Omental fat pad (tissue), 4 donors: ENCODE data around the gene TAF5L. TPM values are rescaled to one million over a fixed set of nuclear protein-coding genes. Genes with fewer than 3 reads are reported as not detected.
A peak's percentile ranks its signal among the peaks of the same experiment; 100 is the strongest.
"Not testable (repeated sequence)": the region's sequence is repeated elsewhere in the genome, so short reads cannot be mapped to it uniquely, and the experiment has no call there.

Experiments used
- ATAC-seq: fragments of 150-250 bp; one replicate; pipeline ENCODE4 v1.9.1; 2016; ENCODE audit warnings: mild to moderate bottlenecking, moderate library complexity; ENCODE audit not compliant: low FRiP score
- DNase-seq: peaks from one replicate; pipeline ENCODE4 v3.0.0-alpha.2; 2019; ENCODE audit warnings: low spot score
- total RNA-seq, 4 donors: library from RNA; depleted of rRNA; stranded (reverse); fragments of >200 nt; gene quantifications; one replicate each; pipeline ENCODE4 v1.1.0, GENCODE V29; 2016
- TF ChIP-seq, protein P1 (sequence below), 3 donors: fragments of 450-650 bp; IDR thresholded peaks; one replicate each; pipeline ENCODE4 v1.5.1; 2016 to 2017; ENCODE audit warnings: antibody characterized with exemption in 3 of 3, mild to moderate bottlenecking in 3 of 3, moderate library complexity in 2 of 3

Gene TAF5L
- total RNA-seq, 4 donors from 2014 or later: 18.6 to 27.4 (median 20.5) TPM

DNA sequence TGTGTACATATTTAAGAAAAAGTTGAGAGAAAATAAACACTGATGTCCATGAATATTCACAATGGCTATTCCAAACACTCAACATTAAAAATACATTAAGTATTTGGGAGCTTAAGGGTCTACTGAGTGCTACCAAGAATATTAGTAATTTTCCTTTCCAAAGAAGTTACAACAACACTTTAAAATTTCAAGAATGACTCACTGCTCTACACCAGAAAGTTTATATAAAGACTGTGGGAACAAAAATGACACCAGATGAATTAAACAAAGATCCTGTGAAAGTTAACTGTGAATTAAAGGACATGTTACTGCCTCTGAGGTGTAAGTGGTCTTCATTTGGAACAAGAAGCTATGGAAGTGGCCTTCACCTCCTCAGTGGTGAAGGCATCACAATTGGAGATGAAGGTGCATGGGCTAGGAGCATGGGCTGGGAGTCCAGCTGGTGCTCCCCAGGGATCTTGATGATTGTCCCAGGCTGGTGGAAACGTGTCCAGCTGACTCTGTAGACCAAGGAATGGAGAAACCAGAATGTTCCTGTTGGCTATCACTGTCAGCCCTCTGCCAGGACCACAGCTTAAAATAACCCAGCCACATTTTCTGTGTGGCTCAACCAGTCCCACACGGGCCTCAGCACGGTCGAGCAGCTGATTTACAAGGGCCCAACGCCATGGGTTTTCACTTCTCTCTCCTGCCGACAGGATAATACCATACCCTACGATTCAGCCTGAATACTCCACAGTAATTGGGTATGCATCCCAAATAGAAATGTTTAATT, 28.8 kb downstream of the TAF5L start:
- TF ChIP-seq, protein P1, sequence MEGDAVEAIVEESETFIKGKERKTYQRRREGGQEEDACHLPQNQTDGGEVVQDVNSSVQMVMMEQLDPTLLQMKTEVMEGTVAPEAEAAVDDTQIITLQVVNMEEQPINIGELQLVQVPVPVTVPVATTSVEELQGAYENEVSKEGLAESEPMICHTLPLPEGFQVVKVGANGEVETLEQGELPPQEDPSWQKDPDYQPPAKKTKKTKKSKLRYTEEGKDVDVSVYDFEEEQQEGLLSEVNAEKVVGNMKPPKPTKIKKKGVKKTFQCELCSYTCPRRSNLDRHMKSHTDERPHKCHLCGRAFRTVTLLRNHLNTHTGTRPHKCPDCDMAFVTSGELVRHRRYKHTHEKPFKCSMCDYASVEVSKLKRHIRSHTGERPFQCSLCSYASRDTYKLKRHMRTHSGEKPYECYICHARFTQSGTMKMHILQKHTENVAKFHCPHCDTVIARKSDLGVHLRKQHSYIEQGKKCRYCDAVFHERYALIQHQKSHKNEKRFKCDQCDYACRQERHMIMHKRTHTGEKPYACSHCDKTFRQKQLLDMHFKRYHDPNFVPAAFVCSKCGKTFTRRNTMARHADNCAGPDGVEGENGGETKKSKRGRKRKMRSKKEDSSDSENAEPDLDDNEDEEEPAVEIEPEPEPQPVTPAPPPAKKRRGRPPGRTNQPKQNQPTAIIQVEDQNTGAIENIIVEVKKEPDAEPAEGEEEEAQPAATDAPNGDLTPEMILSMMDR (IDR thresholded peaks at IDR 0.05): no peak
- DNase-seq (no peak), ATAC-seq (peak; percentile 59)

DNA sequence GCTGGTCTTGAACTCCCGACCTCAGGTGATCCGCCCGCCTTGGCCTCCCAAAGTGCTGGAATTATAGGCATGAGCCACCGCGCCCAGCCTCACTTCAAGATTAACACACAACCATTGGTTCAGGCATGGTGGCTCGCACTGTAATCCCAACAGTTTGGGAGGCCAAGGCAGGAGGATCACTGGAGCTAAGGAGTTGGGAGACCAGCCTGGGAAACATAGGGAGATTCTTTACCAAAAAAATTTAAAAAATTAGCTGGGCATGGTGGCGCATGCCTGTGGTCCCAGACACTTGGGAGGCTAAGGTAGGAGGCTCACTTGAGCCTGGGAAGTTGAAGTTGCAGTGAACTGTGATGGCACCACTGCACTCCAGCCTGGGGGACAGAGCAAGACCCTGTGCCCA, 30.0 kb downstream of the TAF5L start:
- not testable (repeated sequence) for DNase-seq, ATAC-seq

DNA sequence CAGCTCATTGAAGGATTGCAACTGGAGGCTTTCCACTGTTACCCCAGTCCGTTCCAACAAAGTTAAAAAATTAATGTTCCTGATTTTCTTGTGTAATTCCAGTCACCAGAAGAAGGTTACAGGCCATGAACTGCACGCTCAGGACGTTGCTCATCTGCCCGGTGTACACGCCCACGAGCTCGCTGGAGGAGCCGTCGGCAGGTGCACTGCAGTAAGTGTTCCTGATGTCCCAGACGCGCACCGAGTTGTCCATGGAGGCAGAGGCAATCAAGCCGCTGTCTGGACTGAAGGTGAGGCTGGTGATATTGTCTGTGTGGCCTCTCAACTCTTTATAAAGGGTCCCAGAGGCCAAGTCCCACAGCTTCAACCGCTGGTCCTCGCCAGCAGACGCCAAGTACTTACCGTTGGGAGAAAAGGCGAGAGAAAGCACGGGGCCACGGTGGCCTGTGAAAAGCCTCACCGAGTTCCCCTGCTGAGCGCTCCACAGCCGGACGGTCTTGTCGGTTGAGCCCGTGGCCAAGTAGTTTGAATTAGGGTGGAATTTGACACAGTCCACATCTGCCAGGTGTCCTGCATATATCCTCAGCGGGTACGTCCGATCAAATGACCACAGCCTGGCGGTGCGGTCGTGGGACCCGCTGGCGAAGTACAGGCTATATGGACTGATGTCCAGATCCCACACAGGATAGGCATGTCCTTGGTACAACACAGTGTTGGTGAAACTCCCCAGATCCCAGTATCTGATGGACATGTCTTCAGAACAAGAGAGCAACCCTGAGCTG, 31.5 kb downstream of the TAF5L start:
- no peak for DNase-seq
- TF ChIP-seq, protein P1 (IDR thresholded peaks at IDR 0.05): no peak
- ATAC-seq: no peak

DNA sequence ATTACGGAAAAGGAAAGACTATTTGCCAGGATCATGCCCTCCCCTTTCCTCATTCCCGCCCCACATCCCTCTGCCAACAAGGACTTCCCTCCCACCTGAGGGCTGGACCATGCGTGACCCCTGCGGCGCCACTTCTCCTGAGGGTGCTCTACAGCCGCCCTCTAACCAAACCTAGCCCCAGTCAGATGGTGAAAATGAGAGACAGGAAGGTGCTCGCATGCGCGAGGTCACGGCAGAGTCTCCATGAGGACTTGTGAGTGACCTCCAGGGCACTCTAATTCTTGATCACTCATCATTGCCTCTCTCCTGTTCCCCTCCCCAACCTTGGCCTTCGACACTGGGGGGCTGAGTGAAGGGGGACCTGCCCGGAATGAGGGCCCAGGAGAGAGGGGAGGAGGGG, 32.1 kb downstream of the TAF5L start:
- ATAC-seq: peak; percentile 30
- TF ChIP-seq, protein P1 (IDR thresholded peaks at IDR 0.05): no peak
- no peak for DNase-seq

DNA sequence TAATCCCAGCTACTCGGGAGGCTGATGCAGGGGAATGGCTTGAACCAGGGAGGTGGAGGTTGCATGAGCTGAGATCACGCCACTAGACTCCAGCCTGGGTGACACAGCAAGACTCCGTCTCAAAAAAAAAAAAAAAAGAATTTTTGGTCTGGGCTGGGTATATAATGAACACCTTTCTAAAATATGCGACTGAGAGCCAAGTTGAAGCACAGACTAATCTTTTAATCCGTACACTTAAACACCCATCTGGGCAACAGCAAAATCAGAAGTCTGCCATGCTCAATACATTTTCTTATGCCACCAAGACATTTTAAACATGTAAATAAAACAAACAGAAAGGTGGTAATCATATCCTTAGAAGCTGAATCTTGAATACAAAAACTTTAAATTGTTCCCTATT, 35.8 kb downstream of the TAF5L start:
- TF ChIP-seq, protein P1 (IDR thresholded peaks at IDR 0.05): no peak
- ATAC-seq (no peak), DNase-seq (no peak)

DNA sequence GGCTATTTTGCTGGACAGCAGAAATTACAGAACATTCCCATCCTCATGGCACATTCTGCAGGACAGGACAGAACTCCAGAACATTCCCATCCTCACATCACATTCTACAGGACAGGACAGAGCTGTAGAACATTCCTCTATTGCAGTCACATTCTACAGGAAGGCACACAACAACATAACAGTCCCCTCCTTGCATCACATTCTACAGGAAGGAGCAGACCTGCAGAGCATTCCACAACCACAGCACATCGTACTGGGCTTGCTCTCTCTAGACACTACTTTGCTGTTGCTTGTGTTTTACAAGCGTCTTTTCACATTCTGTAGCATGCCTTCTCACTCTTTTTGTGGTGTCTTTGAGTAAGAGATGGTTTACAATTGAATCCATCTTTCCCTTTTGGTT, 40.6 kb downstream of the TAF5L start:
- ATAC-seq (no peak), DNase-seq (no peak)
- TF ChIP-seq, protein P1 (IDR thresholded peaks at IDR 0.05): no peak

DNA sequence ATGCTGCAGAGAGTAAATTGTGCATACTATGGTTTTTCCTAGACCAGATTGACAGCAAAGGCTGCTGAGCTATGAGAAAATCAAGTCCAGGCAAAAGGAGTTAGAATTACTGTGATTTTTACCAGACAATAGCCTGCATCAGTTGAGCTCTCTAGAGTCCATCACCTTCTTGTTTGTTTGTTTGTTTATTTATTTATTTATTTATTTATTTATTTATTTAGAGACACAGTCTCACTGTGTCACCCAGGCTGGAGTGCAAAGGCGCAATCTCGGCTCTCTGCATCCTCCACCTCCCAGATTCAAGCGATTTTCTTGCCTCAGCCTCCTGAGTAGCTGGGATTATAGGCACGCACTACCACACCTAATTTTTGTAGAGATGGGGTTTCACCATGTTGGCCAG, 43.2 kb downstream of the TAF5L start:
- no peak for DNase-seq
- ATAC-seq: no peak
- TF ChIP-seq, protein P1 (IDR thresholded peaks at IDR 0.05): no peak
